Jurkat, Clone E6-1 (cell line): Measurements from ENCODE around the gene GUCA2B.
A peak's percentile ranks its signal among the peaks of the same experiment; 100 is the strongest.

Experiments used
- DNase-seq: peaks from one replicate; pipeline ENCODE4 v3.0.0-alpha.2; 2011; ENCODE audit warnings: low read depth, low spot score
- H3K4me3 ChIP-seq: 2 replicates; pipeline ENCODE4 v1.5.1; 2011; ENCODE audit warnings: mild to moderate bottlenecking, low read length, control low read depth, moderate library complexity

GUCA2B gene

DNA sequence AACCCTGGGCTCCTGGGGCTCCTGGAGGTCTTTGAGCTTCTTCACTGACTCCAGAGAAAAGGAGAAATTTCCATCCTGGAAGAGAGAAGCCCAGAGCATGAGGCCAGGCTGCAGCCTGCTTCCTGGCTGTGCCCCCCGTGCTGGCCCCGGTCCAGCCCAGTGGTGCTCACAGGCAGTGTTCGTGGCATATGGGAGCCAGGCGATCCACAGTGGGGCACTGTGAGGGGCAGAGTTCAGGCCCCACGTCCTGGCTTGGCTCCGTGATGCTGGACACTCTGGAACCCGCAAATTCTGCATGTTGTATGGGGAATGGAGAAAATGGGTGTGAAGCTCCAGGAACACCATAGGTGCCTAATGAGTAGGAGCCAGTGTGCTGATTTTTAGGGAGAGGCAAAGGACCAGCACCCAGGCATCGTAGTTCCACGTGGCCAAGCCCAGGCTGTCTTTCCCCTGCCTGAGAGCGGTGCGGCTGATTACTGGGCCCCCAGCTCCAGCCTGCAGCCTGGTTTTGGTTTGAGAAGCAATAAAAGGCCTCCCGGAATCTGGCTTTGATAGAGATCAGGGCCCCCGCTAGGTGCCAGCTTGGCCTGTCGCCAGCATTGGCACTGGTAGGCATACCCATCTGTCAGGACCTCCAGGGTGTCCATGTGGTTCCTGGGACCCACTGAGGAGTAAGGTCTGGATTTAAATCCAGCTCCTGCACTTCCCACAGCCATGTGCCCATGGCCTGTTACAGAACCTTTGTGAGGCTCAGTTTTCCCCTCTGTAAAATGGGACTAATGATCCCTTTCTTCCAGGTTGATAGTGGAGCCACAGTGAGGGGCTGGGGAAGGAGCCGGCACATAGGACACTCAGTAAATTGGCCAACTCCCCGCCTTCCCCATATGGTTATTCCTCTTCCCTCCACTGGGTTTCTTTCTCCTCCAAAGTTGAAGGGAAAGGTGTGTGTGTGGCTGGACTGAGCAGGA is 10.6 kb downstream of the GUCA2B start:
- no peak overlapping the region for H3K4me3 ChIP-seq

DNA sequence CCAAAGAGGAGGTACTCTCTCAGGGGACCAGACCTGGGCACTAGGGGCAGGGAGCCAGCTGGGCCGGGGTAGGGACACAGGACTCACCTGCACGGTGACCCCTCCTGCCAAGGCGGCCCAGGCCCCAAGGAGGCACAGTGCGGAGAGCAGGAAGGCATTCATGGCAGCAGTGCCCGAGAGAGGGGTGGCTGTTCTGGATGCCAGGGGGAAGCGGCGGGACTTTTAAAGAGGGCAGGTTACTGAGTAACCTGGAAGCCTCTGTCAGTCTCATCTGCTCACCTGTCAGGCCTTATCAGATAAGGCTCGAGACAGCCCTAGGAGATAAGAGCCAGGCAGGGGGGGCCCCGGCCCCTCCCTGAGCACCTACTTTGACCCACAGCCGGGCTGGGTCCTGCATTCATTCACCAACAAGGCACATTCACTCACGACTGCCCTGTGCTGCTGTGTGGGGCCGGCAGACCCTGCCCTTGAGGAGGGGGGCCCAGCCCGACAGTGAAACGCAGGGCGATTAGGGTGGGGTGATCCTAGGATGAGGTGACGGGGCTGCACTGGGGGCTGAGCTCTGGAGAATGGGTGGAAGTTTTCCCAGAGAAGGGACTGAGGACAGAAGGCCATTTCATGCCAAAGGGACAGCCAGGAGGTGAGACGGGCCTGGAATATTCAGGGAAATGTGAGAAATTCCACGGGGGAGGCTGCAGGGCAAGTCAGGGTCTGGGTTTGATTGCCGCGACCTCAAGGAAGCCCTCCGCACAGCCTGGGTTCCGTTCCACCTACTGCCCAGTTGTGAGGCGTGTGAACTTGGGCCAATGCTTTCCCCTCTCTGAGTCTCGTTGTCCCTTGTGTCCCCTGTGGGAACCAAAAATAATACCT is 11.6 kb downstream of the GUCA2B start, which contains the start of gene GUCA2A:
Gene GUCA2A, minus strand, starts transcription at position 195 of the 870 bp plus-strand sequence. Its CDS starts 33 bp downstream, at position 162.
- no peak for DNase-seq
- H3K4me3 ChIP-seq, result no peak within 1 kb of the TSS

More for the DNA sequence above, 10.6 kb downstream of the GUCA2B start:
- DNase-seq, result no peak

DNA sequence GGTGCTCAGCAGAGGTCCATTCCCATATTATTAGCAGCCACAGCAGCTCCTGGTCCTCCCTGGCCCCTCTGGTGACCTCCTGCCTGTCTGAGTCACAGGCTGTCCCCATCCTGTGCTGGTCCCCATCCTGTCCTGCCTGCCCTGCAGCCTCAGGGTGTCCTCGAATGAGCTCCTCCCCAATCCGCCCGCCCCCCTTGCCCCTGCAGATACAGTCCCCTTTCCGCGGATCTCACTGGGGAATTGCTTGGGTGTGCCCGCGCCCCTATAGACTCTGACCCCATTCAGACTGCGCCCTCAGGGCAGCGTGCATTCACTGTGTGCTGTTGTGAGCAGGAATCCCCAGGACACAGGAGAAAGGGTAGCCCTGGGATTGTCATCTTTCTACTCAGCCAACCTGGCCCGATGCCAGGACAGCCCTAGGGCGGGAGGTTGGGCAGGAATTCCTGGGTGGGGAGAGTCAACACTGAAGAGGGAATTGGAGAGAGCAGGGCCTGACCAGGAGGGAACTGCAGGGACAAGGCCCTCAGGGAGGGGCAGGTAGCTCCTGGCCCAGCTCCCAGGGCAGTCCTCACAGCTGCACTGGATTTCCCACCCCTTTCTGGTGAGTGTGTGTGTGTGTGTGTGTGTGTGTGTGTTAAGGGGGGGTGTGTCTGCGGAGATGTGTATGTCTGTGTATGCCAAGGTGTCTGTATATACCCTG is 12.5 kb downstream of the GUCA2B start:
- DNase-seq, result no peak

DNA sequence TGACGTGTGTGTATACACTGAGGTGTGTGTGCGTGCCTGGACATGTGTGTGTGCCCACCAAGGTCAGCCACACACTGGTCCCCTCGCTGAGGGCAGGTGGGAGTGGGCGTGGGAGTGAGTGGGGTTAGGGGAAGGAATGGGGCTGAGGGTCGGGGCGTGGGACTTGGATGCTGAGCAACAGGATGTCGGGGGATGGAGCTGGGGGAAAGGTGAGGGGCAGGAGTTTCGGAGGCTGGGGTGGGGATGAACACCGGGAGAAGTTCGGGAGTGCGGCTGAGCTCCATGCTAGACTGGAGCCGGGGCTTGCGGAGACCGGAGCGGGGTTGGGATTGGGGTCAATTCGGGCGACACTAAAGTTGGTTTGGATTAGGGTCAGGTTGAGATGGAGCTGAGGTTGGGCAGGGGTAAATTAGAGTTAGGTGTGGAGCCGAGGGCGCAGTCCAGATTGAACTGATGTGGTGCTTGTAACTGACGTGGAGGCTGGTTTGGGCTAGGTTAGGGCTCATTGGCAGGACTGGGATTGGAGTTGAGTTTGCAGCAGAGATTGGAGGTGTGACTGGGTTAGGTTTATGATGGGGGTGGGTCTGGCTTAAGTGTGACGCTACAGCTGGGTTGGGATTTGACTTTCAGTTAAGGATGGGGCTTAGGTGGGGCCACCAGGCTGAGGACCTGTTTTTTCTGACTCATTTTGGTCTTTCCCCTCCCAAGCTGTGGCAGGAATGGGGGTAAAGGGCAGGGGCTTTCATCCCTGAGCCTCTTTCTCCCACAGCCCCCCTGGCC is 14.6 kb downstream of the GUCA2B start:
- H3K4me3 ChIP-seq, result no peak overlapping the region
- no peak for DNase-seq

More for the DNA sequence above, 12.5 kb downstream of the GUCA2B start:
- no peak overlapping the region for H3K4me3 ChIP-seq

DNA sequence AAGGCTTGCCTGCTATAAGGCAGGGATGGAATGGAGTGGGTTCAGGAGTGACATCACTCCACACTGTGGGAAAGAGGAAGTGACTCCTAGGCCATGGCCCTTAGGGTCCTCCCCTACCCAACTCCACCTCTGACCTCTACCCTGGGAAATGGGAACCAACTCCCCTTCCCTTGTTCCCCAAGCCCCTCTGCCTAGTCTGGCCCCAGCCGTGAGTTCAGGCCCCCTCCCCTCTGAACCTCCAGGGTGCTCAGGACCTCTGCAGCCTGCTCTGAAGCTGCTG is 15.1 kb downstream of the GUCA2B start:
- H3K4me3 ChIP-seq, result no peak overlapping the region
- no peak for DNase-seq

DNA sequence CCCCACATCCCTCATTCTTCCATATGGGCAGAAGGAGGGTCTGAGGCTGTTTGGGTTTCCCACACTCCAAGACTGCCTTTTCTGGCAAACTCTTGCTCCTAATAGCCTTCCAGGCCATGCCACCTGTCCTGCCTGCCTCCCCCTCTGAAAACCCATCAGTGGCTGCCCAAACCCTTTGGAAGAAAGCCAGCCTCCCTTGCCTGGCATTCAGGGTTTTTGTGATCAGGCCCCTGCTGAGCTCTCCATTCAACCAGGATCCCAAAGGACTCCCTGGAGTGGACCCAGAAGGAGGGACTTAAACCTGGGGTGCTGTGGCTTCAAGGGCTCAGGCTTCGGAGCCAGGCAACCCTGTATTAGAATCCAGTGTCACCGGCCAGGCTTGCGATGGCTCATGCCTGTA is 15.6 kb downstream of the GUCA2B start:
- DNase-seq, result no peak
- no peak overlapping the region for H3K4me3 ChIP-seq

DNA sequence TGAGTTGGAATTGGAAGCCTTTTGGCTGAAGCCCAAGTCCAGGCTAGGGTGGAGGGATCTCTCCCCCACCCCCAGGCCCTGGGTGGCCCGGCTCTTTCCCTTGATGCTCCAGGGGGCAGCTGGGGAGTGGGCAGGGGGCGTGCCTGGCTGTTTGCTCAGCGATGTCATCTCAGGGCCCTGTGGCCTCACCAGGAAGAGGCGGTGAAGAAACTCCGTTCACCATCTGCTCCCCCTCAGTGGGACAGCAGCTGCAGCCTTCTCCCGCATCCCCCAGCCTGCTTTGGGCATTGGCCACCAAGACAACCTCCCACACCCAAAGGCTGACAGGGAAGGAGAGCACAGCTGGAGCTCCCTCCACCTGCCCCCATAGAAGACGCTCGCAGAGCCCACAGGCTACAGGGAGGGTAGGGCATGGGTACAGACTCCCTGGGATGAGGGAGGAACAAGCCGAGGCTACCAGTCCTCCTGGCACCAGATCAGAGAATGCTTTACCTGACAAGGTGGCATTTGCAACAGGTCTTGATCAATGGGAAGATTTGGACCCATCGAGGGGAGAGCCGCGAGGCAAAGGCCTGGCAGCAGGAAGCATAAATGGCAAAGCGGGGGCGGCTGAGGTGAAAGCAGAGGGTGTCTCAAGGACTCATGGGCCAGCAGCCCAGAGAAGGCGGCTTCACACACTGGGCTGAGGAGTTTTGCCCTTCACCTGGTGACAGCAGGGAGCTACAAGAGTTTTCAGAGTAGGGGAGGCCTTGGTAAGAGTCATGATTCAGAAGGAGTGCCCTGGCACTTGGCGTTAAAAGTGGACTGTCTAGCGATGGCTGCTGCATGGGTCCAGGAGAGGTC is 17.8 kb downstream of the GUCA2B start:
- no peak for DNase-seq

DNA sequence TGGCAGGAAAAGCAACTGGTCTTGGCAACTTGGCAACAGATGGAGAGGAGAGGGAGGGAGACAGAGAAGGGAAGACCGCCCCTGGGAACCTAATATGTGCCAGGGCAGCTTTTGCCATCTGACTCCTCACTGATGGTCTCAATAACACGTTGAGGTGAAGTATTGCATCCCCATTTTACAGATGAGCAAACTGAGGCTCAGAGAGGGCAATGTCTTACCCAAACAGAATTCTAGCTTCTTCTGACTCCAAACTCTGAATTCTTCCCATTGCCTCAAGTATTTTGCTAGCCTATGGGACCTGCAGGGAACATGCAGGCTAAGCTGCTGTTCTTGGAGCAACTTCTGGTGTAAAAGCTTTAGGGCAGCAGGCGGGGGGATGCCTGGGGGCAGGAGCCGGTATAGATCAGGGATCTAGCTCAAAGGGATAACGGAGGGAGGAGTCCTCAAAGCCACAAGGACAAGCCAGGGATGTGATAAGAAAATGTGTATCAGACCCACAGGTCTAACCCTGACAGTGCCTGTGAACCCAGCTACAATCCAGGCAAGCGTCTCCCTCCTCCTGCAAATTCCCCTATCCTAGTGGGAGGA is 18.6 kb downstream of the GUCA2B start:
- no peak for DNase-seq
- H3K4me3 ChIP-seq, result no peak overlapping the region

More for the DNA sequence above, 17.8 kb downstream of the GUCA2B start:
- no peak overlapping the region for H3K4me3 ChIP-seq

DNA sequence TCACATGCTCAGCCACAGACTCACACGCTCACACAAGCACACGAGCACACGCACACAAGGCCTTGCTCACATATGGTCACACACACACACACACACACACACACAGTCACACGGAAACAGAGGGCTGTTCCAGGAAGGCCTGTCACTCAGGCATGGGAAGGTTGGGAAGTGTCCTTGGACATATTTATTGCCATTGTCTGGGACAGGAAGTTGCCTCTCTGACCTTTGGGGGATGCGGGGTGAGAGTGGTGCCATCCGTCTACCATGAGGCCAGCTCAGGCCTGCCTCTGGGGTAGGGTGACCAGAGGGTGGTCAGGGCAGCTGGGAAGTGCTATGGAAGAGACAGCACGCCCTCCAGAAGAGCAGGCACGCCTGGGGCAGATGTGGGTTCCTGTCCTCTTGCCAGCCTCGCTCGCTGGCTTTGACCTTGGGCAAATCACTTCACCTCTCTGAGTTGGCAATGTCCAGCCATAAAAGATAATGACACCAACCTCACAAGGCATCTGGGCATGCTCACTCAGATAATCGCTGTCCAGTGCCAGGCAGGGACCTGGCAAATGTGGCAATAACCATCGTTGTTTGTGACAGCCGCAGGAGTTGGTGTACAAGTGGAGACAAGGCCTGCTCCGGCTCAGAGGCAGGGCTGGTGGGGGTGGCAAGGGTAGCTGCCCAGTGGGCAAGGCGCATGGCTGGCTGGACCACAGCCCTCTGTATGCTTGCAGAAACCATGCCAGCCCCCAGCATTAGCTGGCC is 19.3 kb downstream of the GUCA2B start:
- DNase-seq, result no peak
- no peak overlapping the region for H3K4me3 ChIP-seq

DNA sequence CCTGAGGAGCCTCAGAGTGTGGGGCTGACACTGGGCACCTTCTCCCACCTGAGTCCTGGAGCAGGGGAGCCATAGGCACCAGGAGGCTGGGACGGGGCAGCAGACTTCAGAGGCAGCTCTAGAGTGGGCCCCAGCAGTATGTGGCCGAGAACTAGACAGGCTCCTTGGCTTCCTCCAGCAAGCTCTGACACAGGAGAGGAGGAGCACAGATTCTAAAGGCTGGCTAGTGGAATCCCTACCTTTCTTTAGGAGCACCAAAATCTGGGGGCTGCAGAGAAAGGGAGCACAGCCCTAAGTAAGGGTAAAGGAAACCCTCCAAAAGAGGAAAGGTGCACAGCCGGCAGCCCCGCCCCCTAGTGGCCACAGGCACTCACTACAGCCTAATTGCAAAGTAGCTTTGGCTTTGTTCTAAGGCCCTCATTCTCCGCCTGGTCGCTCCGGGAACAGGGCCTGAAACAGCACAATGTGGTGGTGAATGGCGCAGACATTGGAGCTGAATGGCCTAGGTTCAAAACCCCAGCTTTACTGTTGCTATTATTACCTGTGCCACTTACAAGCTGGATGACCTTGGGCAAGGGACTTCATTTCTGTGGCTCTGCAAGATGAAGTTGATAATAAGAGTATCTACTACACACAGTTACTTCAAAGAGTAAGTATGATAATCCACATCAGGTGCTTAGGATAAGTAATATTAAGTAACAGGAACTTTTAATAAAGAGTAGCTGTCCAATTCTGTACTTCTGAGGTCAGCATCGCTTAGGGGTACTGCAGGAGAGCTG is 20.1 kb downstream of the GUCA2B start:
- peak; percentile 54 for DNase-seq
- H3K4me3 ChIP-seq, result no peak overlapping the region

DNA sequence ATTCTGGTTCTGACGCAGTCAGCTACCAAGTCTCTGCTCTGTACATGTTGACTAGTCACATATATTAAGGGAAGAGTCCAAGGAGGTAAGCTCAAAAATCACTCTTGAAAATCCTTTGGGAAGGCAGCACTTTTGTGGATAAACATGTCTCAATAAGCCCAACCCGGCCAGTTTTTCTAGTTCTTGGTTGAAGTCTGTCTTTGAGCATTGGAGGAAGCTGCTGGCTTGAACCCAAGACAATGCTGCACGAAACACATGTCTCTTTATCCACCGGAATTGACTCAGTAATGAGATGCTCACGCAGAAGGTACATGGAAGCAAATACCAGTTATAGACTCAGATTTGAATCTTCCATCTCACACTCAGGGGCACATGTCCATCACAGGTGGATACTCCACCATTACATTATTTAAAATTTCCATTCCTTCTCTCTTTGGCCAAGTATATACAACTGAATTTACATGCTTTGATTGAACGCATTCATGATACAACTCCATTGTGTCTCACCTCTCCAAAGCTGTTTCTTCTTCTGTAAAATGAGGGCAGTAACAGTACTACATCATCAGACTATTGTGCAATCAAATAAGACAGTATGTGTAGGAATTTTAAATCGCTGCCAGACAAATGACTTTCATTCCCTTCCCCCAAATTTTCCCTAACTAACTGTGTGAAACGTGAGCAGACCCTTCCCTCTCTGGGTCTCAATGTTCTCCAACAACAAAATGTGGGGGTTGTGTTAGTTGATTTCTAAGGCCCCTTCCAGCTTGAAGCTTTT is 20.9 kb downstream of the GUCA2B start:
- no peak for DNase-seq
- no peak overlapping the region for H3K4me3 ChIP-seq

DNA sequence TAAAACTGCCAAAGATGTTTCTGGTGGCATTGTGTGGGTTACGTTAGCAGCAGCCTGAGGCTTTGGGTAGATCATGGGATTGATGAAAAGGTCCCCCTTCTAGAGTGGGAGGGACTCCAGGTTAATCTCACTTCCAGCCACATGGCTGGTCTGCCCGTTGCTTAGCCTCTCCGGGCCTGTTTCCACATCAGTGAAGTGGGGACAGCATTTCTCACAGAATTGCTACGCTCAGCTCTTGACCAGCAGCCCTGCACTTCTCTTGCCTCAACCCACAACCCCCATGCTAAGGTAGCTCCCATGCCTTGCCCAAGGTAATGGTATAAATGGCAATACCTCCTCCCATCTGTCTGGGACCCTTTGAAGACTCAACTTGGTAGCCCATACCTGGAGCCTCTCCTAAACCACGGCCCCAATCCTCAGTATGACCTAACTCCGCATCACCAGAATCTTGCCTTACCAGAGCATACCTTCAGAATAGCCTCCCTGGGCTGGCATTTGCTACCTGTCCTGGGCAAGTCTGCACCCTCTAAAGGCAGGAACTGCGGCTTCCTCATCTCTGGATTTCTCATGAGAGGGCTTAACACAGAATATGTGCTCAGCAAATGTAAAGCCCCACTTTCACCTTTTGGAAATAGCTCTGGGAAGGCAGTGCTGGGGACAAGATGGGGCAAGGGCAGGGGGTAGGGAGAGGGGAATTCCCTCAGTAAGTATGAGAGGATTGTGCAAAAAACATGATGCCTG is 22.3 kb downstream of the GUCA2B start:
- DNase-seq, result no peak
- H3K4me3 ChIP-seq, result no peak overlapping the region

DNA sequence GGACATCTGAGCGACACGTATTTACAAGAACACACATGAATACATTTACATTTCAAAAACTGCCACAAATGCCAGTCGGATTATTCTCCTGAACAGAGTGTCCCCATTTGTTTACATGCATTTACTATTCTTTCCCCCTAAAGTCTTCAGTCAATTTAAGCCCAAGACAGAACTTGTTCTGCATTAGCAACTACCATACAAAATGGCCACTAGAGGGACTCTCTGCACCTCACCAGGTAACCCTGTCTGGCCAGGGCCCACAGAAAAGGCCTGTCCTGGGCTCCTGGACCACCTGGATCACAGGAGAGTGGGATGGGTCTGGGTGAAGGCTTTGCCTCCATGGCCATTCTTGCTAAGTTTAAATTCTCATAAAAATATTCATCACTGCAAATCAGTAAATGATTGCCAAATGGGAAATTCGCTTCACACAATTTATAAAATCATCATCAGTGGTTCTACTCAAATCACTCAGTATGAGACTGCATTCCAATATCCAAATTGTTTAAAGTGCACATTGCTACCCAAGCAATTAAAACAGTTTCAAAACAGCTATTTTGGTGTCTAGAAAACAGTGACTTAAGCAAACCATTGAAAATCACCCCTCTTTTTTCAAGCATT is 23.8 kb downstream of the GUCA2B start:
- H3K4me3 ChIP-seq, result no peak overlapping the region
- DNase-seq, result peak; percentile 64

DNA sequence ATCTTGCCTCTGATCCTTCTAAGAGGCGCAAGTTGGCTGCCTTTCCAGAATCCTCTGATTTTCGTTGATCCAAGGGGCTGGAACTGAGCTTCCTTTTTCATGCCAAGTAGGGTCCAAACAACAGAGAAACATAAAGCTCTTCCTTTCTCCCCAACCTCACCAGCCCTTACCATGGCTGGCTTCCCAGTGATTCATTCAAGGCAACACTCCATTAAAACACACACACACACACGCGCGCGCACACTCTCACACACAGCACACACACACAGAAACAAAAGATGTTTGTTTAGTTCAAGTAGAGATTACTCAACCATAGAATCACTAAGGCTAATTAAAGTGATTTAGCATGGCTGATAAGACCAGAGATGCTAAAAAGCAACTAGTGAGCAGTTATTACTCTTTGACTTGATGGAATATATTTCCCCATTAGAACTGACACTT is 24.4 kb downstream of the GUCA2B start:
- DNase-seq, result no peak
- no peak overlapping the region for H3K4me3 ChIP-seq
